GM19043 (cell line): Measurements from ENCODE around the gene PUS10.
A peak's percentile ranks its signal among the peaks of the same experiment; 100 is the strongest.

Experiments used
- ATAC-seq: cut with Tn5 transposase; IDR thresholded peaks from one replicate; pipeline ENCODE4 v1.9.1; 2021; ENCODE audit warnings: low read depth; ENCODE audit not compliant: unreplicated experiment

Gene PUS10

DNA sequence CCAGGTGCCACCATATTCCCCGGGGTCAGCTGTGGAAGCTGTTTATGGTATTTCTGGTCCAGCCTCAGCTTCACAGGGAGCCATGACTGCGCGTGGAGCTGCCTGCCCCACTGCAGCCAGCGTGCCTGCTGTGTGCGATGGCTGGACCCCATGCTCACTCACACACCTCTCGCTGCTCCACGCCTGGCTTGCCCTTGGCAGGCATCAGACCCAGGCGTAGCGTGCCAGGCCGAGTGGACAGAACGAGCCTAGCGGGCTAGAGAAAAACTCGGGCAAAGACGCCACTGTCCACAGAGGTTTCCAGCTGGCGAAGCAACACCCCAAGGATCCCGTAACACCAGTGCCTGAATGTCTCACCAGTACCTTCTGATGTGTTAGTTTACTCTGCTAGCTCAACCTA, 43.4 kb downstream of the PUS10 start:
- no peak for ATAC-seq

DNA sequence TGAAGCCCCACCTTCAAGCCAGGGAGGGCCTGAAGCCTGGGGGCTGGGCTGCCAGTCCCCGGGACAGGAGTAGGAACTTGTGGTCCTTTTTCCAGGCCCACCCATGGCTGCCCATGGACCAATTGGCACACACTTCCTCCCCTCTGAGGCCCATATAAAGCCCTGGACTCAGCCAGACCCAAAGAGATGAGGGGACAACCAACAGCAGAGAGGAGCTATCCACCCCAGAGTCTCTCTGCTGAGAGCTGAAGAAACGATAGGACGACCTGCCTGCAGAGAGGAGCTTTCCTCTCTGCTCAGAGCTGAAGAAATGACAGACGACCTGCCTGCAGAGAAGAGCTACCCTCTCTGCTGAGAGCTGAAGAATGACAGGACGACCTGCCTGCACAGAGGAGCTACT, 44.4 kb downstream of the PUS10 start:
- ATAC-seq, result no peak

DNA sequence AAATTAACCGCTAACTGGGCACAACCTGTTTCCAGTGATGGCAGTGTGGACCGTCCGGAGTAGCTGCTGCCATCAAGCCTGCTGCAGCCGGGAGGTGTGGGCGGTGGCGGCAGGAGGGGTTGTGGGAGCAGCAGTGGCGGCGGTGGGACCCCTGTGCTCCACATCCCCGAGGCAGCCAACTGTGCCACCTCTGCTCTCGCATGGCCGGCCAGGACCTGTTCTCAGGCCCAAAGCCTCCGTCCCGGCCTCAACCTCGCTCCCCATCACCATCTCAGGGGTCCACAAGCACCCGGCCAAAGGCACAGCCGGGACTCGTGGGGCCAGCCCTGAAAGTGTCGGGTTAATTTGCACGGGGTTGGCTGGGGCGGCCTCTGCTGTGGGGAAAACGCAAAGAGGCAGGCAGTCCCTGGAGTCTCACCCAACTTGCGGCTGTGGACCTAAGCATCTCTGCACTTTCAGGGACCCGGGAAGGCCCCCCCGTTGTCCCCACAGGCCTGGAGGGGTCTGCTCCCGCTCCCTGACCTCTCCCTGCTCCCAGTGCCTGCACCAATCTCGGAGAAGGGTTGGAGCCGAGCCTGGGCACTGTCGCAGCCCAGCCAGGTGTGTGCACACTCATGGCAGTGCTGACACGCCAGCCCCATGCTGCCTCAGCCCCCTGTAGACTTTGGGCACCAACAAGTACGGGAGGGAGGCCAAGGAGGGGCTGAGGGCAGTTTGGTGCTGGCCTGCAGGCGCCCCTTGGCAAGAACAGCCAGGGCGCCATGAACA, 45.0 kb downstream of the PUS10 start:
- ATAC-seq, result no peak

DNA sequence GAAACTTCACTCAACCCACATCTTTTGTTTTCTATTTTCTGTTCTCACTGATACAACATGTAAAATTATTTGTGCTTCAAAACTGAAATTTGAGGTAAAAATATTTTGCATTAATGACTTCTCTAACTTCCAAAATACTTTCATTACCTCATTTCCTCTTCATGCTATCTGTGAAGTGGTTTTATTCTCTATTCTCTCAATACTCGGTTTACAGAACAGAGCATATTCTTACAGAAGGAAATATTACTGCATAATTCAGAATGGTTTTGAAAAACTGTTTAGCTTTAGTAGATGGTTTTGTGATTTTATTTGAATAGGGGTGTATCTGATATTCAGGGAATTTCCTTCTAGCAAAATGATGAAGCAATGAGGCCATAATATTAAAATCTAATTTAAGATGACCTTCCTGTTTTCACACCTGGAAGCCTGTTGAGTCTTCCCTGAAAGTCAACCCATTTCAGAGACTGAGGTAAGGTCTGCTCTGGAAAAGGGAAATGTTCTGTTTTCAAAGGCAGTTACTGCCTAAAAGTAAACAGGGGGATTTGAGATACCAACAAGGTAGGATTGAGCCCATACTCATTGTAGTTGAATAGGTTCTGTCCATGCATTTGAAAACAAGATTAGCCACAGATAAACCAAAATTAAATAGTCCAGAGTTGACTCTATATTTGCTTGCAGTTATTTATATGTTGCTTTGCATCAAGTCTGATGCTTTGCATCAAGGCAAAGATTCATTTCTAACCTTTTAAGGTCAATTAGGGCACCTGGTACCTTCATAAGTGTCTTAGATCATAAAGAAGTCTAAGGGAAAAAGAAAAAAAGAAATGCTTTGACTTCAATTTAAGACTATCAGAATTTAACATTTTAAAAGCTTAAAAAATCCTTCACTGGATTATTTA, 51.3 kb downstream of the PUS10 start:
- peak; percentile 67 for ATAC-seq

DNA sequence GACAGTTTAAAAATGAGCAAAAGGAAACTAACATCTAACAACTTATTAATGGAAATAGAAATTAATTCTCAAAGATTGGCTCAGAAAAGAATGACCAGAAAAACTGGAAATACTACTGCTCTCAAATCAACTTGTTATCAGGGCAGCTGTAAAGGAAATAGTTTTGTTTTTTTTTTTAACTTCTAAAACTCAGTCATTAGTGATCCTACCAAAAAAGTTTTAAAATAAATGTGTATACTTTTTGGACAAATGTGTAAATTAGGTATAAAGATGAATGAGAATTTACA, 52.6 kb downstream of the PUS10 start:
- no peak for ATAC-seq

DNA sequence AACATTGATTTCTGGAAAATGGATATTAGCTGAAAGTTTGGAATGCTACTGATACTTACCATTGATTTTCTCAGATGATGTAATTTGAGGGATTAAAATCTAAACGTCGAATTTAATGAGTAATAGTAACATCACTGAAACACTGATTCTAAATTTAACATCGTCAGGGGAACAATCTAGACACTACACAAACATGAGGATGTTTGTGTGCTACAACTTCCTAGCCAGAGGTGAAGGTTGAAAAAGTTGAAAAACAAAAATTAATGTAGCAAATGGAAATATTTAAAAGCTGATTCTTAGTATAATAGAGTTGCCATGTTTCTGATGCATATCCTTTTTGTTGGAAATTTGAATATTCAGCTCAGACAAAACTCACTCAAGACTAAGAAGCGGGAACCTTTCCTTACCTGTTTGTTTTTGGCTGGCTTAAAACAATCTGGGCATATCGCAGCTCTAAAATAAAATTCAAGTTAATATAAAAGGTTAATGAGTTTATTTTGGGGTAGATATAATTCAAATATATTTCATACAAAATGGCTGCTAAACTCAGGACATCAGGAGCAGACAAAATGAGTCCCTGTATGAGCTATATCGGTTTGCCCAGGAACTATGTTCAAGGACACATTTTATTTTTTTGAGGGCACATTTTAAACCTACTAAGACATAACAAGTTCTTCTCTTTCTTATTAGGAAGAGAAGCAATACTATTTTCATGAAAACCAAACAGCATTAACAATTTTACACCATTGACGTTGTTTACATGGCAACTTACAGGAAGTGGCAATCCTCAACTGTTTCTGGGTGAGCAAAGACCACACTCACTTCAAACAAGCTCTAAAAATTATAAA, 53.2 kb downstream of the PUS10 start:
- ATAC-seq, result no peak

DNA sequence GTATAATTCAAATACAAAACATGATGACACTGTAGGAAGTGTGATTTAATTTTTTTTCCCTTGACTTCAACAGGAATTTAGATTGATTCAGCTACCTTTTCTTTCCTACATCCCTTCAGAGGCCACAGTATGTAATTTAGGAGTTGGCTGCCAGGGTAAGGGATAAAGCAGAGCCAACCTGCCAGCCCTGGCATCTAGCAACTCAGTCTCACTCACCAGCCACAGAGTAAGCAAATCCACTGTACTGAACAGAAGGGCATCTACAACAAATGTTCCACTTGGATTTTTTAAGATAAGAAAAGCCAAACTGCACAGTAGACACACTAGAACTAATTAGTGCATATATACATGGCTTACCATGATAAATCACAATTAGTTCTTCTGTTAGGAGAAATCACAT, 54.9 kb downstream of the PUS10 start:
- no peak for ATAC-seq

DNA sequence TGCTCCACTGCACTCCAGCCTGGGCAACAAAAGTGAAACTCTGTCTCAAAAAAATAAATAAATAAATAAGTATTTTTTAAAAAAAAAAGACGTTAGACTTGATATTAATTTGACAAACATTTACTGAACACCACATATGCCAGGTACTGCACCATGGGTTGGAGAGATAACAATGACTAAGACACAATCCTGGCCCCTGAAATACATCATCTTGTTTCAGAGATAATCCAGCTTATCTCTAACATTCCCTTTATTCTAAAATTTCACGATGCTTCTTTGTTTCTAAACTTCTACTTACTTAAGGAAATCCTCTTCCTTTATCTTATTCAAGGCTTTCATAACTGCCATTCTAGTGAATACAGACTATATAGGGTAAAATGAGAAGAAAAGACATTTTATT, 55.5 kb downstream of the PUS10 start:
- no peak for ATAC-seq

DNA sequence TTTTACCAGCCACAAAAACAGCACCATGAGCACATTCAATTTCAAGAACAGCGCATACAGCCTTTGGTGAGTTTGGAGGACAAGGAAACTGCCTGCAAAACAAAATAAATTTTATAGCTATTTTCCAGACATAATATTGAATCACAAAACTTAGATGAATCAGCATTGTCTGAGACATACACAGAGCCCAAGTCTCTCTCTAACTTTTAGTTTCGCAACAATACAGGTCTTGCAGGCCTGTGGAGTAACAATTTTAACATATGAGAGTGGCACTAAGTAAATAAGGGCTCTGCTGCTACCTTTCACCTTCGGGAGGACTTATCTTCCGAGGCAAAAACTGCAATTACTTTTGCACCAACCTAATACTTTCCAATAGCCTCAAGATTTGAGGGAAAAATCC, 56.6 kb downstream of the PUS10 start:
- ATAC-seq, result no peak

DNA sequence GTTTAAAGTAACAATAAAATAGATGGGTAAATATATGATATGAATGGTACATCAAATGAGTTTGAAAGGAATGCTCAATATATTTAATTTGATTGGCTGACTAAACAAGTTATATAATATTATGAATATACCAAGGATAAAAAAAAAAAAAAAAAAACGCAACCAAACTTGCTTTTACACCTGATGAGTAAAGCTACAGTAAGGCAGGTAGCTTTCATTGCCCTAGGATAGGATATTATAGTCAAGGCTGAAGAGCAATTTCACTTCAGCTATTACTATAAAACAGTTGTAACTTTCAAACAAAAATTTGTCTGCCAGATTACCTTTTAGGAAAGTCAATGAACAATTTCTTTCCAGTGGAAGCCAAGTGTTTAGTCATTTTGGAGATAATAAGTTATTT, 57.3 kb downstream of the PUS10 start:
- no peak for ATAC-seq

DNA sequence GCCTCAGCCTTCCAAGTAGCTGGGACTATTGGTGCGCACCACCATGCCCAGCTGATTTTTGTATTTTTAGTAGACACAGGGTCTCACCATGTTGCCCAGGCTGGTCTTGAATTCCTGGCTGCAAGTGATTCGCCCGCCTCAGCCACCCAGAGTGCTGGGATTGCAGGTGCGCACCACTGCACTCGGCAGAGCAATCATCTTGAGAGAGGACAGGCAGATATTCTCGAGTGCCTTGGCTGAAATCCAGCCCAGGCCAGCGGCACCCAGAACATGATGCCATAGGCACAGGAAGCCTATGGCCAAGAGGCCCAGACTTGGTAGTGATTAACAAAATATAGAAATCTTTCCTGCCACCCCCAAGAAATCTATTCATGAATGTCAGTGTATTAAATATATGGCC, 58.6 kb downstream of the PUS10 start:
- ATAC-seq, result no peak

DNA sequence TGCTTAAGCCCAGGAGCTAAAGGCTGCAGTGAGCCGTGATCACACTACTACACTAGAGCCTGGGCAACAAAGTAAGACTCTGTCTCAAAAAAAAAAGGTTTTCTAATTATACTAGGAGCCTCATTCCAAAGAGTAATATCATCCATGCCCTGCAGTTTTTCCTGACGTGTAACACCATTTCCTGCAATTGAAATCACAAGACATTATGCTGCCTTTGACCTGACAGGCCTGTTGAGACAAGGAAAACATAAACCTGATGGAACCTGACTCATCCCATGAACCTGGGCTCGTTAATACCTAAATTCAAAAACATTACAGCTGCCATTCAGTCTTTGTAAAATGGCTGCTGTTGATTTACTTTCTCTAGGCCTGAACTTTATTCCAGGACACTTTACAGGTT, 59.3 kb downstream of the PUS10 start:
- ATAC-seq, result no peak

DNA sequence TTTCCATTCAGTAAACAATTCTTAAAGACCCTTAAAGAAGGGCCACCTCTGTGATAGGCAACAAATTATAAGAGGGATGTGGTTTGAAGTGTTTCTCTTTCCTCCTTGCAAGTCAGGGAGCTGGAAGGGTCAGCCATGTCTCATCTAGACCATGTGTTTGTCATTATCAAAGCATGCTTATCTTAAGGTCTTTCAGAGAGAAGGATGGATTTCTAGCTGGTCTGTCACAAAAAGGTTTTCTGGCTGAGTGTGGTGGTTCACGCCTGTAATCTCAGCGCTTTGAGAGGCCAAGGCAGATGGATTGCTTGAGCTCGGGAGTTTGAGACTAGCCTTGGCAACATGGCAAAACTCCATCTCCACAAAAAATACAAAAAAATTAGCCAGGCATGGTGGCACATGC, 59.7 kb downstream of the PUS10 start:
- no peak for ATAC-seq

DNA sequence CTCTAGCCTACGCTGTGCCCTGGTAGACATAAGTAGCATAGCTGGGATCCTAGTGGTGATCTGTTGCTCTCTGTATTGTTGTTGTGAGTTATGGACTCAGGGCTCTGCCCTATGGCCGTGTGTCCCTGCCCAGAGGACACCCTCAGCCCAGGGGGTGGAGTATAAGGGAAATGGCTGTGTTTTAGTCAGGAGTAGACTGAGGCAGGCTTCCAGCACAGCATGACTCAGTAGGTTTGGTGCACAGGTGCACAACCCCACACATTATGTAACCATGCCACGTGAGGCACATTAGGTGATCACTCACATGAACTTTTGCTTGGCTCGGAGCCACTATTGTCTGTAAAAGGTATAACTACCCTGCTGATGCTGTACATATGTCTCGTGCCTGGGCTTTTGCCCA, 60.4 kb downstream of the PUS10 start:
- no peak for ATAC-seq

DNA sequence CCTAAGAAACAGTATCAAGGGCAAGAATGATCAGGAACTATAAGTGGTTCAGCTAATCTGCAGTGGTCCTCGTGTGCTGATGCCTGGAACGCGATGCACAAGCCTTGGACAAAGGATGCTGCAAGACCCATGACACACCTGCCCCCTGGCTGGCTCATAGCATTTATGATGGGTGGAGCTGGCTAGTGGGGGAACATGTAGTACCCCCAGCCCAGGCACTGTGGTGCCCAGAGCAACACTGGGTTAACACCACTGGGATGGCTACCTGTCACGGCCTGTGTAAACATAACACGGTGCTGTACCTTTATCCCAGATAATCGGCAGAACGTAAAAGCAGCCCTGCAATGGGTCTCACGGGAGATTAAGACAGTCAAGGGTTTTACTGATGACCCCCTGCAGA, 60.8 kb downstream of the PUS10 start:
- ATAC-seq, result no peak

DNA sequence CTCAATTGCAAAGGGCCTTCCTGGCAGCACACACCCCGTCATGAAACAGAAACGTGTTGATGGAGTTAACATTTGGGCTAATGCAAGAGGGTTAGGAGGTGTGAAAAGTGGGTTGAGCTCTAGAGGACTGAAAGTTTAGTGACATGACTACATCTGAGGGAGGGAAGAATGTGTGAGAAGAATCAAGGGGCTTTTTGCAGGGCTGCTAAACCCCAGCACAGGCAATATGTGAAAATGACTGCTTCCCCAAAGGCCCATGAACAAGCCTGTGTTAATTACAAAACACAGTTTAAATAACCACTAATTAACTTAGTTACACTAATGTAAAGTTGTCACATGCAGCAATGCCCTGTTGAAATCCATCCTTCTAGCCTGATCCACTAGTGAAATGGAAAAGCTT, 63.9 kb downstream of the PUS10 start:
- ATAC-seq, result peak; percentile 51

DNA sequence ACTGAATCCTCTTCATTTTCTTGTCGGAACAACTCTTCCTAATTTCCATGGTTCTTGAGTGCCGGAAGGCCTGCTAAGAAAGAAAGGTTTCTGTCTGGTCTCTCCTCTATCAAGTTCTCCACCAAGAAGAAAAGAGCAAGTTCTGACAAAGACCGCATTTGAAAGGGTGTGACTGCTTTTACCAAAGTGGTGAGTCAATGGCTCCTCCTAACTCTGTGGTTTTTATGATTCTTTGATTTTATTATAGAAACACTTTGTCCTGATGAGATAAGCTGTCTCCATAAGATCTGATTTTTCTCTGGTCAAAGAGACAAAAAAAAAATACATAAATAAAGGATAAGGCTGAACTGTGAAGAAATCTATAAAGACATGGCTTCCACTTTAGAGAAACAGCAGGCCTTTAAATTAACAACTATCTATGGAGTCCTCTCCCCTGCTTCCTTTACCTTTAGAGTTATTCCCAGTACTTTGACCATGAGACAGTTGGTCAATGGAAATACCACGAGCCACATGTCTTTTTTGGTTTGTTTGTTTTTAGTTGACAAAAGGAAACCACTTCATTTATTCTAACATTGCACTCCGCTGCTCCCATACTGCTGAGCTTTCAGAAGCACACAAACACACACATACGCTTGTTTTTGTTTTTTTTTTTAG, 69.0 kb downstream of the PUS10 start:
- no peak for ATAC-seq

DNA sequence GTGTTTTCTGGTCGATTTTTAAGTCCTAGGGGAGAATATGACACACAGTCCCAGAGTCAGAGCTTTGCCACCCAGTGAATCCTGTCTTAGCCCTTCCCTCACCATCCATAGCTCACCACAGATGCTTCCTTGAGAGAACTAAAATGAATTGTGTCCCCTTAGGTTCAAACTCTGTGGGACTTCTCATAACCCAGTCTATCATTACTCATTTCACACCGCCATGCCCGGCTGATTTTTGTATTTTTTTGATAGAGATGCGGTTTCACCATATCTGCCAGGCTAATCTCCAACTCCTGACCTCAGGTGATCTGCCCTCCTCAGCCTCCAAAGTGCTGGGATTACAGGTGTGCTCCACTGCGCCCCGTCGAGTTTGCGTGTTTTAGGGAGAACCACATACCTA, 69.9 kb downstream of the PUS10 start:
- ATAC-seq, result no peak

DNA sequence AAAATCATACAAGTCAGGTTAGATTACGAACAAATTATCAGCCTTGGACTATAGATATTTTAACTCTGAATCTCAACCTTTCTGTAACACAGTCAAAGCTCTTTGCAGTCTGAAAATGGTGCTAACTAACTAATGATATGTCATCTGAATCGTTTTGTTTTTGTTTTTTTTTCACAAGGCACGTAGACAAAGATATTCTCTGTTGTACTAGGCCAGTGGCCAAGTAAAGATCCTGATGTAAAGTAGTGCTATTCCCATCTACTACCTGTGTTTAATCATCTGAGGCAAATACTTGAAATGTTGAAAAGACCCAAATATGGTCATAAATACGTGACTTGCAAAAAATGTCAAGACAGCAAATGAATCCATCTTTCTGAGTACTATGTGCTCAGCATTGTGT, 71.0 kb downstream of the PUS10 start:
- ATAC-seq, result no peak

DNA sequence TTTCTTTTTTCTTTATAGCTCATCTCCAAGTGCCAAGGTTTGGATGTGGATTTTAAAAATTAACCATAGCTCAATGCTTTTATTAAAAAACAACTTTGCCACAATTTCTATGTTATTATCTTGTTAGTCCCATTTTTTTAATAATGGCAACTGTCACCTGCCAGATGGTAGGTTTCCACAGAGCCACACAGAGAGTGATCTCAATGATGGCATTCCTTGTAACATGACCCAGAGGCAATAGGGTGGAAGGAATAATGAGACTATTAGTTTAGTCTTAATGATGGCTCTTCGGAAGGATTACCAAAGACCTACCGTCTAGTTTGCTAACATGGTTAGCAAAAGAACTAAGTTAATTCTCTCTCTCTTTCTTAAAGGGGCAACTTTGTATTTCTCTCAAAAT, 72.7 kb downstream of the PUS10 start:
- no peak for ATAC-seq

DNA sequence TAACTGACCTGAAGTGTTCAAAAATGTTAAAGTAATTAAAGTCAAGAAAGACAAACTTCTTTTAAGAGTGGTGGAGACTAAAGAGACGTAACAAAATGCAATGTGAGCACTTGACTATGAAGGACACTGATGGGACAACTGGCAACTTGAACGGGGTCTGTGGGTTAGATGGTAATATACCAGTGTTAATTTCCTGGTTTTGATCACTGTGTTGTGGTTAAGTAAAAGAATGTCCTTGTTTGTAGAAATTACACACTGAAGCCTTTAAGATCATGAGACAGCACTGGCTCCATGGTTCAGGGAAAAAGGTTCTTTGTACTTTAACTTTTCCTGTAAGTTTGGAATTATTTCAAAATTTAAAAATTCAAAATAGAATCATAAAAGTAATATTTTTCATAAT, 78.4 kb downstream of the PUS10 start:
- no peak for ATAC-seq
